Measurements from ENCODE around the gene BRINP3.

The BRINP3 gene

DNA sequence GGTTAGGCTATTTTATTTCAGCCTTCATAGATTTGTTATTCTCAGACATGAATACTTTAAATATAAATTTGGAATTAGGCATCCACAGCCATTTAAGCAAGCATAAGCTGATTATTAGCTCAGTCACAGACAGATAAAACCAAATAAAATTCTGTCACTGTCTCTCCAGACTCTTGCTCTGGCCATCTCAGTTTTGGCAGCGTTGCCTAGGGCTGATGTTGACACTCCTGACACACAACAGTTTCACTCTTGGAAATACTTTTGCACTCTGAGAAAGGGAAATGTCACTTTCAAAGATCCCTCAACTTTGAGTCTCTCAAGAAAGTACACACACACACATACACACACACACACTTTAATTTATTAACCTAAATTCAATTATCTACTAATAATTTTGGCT is 372.7 kb downstream of the BRINP3 start:
- DNase-seq (ENCODE audit: low spot score): peak; percentile 42

DNA sequence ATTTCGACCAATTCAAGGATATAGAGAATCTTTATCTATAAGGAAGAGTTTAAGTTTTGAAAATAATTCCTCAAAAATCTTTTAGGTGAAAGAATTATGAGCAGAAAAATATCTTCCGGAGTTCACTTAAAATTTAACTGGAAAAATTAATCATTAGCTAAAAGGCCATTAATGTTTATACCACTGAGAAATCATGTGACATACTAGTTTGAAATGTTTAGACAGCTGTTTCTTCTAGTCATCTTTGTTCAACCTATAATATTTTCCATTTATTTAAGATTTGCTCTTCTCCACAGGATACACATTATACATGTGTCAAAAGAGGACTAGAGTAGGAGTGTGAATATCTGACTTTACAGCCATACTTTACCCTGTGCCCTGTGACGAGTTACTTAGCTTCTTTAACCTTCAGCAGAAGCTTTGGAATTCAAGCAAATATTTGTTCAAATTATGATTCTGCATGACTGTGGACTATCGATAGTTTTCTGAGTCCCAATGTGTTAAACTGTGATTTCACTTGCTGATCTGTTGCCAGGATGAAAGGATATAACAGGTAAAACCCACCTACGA is 374.8 kb downstream of the BRINP3 start:
- DNase-seq (ENCODE audit: low spot score): no peak

DNA sequence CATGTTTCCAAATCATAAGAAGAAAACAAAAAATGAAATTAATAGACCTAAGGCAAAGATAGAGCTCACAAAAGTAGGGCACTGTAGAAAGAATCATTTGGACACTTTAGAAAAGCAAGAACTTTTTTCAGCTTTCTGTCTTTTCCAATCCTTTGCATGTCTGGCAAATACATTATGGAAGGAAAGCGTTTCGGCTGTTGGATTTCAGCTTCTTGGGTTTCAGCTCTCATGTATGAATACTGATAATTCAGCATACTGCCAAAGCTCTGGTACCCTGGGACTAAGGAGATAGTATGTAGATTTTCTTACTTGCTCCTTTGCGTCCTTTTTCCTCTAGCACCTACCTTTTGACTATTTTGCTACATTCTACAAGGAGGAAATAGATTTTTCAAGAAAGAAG is 375.9 kb downstream of the BRINP3 start:
- DNase-seq (ENCODE audit: low spot score): no peak

DNA sequence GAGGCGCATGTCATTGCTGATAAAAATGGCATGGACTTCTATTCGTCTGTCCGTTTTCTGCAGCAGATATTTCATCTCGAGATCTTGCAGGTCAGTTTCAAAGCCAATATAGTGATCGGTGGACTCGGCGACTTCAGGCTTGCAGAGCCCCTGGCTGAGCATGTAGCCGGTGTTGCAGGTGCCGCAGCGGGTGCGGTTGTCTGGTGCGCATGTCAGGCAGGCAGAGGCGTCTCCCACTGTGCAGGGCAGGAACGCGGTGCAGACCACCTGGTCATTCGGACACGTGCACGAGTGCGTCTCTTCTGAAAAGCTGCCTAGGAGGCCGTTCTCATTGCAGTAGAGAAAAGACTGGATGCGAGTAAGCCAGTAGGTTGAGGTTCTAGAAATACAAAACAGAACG is 378.9 kb downstream of the BRINP3 start:
- DNase-seq (ENCODE audit: low spot score): peak; percentile 15

DNA sequence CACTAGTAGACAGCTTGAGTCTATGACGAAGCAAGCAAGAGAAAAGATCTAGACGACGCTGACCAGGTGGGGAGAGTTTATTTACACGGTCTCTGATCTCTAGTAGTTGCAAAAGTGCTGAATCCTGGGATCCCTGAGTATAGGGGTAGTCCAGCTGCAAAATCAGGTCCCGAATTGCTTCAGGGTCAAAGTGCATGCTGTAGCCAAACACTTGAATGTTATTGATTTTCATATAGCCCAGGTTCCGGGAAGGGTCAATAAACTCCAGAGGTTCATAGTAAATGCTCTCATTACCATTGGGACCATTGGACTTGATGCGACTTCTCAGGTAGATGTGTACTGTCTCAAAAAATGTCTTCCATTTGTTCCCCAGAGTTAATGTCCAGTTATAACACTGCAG is 379.6 kb downstream of the BRINP3 start:
- no peak for DNase-seq (ENCODE audit: low spot score)

DNA sequence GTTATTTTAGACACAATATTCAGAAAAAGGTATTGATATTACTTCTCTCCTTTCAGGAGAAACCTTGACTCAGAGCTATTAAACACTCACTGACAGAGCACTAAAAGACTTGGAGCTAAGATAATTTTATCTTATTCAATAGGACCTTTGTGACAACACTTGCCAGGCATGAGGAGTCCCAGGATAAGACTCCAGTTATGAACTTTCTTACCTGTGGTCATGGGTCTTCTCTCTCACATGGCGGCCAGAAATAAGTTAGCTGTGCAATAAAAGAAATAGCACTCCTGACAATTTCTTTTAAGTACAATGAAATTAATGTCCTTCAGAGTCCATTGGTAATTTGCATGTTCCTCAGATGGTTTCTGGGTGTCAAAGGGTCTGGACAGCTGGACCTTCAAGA is 382.1 kb downstream of the BRINP3 start:
- DNase-seq (ENCODE audit: low spot score): no peak

DNA sequence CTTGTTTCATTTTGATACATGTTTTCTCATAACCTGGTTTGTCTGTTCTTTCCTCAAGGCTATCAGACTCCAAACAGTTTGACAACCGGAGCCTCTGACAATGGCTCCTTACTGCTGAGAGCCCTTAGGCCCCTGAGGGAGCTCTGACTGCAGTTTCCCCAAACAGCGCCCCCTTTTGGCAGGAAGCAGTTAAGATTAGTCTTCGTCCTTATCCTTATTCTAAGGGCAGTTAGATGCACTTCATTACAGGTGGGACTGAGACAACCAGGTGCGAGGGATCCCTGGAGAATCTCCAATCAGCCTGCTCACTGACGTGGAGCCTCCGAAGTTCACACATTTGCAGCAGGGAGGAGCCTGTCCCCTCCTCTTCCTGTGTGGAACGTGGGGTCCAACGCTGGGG is 393.1 kb downstream of the BRINP3 start:
- DNase-seq (ENCODE audit: low spot score): peak; percentile 26

DNA sequence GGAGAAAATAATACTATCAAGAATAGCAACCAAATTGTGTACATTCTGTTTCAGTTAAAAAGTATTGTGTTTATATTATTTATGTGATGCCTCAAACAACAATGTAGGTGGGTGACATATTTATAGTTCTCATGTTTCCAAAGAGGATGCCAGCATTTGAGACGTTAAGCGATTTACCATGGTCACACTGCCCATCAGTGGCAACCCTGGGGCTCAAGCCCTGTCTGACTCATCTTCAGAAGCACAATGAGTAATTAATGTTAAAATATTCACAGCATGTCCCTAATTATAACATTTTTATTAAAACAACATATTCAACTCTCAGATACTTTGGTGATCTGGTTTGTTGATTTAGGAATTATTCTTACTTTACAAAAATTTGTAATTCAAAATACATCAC is 409.4 kb downstream of the BRINP3 start:
- no peak for DNase-seq (ENCODE audit: low spot score)

DNA sequence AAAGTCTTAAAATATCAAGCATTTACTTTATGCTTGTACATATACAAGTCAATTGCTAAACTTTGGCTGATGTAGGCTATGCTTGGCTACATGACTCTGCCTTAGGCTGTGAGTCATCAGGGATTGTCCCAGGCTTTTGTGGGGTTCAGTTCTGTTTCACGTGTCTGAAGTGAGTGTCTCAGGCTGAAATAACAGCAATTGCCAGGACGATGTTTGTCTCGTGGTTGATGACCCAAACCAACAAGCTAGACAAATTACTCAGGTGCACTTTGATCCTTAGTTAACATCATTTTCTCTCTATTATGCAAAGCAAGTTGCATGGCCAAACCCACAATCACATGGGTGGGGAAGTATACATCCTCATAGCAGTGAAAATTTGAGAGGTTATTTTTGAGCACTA is 410.1 kb downstream of the BRINP3 start:
- no peak for DNase-seq (ENCODE audit: low spot score)

DNA sequence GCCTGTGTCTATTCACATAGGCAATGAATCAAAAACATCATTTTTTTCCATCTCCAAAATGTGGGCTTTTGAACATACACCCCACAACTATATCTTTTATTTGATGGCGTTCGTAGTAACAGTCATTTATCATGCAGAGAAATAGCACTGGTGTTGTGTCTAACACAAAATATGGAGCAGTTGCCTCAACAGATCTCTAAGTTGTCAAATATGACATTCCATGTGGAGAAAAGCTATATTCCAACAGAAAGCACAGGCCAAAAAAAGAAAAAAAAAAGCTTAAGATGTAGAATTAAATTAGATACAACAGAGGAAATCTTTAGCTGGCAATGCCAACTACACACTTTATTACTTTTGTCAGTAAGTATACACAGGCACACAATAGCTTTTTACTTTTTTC is 411.7 kb downstream of the BRINP3 start:
- DNase-seq (ENCODE audit: low spot score): no peak

DNA sequence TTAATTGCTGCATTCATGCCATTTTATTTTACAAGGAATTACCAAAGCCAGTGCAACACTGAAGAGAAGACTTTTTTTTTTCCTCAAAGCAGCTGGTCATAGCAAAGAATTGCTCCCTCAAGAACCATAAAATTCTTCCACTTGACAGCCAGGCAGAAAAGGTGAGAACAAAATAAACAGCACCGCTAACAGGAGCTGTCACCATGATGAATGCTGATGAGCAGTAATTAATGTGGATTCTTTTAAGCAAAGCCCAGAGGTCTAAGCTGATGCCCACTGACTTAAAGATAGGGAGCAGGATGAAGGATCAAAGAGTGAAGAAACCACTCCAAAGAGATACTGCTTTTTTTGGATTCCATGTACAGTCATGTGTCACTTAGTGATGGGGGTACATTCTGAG is 428.4 kb downstream of the BRINP3 start:
- no peak for DNase-seq (ENCODE audit: low spot score)

Measured in D341Med (cell line).